ENCODE measurements around the gene TRIM22.
A peak's percentile ranks its signal among the peaks of the same experiment; 100 is the strongest.
"Not testable (repeated sequence)": the region's sequence is repeated elsewhere in the genome, so short reads cannot be mapped to it uniquely, and the experiment has no call there.

The TRIM22 gene

DNA sequence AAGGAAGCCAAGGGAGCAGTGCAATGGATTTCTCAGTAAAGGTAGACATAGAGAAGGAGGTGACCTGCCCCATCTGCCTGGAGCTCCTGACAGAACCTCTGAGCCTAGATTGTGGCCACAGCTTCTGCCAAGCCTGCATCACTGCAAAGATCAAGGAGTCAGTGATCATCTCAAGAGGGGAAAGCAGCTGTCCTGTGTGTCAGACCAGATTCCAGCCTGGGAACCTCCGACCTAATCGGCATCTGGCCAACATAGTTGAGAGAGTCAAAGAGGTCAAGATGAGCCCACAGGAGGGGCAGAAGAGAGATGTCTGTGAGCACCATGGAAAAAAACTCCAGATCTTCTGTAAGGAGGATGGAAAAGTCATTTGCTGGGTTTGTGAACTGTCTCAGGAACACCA lies 6.6 kb downstream of the TRIM22 start:
- in situ Hi-C loops (cut with HindIII; ENCODE audit: low pct_unique_long_range_greater_than_20kb, low sequenced_read_pairs) = no loop called here
- DNase-seq (ENCODE audit: low read depth in 1 of 2, low spot score in 1 of 2) = no peak
- no peak for TF ChIP-seq JUND (IDR thresholded peaks at IDR 0.05; ENCODE audit: low read depth)

DNA sequence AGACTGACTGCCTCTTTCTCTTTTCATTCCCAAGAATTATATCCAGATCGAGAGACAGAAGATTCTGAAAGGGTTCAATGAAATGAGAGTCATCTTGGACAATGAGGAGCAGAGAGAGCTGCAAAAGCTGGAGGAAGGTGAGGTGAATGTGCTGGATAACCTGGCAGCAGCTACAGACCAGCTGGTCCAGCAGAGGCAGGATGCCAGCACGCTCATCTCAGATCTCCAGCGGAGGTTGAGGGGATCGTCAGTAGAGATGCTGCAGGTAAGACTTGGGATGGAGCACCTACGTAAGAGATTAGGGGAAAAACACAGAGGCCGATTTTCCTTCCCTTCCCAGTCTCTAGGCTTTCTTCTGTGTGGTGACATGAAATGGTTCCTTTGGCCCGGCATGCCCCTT lies 8.7 kb downstream of the TRIM22 start:
- no peak for TF ChIP-seq JUND (IDR thresholded peaks at IDR 0.05; ENCODE audit: low read depth)
- in situ Hi-C loops (cut with HindIII; ENCODE audit: low pct_unique_long_range_greater_than_20kb, low sequenced_read_pairs) = no loop called here
- no peak for DNase-seq (ENCODE audit: low read depth in 1 of 2, low spot score in 1 of 2)

DNA sequence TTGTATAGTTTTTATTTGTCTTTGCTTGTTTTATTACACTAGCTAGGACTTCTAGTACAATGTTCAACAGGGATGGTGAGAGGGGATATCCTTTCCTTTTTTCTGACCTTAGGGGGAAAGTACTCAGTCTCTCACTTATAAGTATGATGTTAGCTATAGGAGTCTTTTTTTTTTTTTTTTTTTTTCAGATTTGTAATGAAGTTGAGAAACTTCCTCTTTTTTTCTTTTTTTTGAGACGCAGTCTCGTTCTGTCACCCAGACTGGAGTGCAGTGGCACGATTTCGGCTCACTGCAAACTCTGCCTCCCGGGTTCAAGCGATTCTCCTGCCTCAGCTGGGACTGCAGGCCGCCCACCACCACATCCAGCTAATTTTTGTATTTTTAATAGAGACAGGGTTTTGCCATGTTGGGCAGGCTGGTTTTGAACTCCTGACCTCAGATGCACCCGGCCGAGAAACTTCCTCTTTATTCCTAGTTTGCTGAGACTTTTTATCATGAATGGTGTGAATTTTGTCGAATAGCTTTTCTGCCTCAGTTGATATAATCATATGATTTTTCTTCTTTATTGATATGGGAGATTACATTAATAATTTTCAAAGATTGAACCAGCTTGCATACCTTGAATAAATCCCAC lies 10.9 kb downstream of the TRIM22 start:
- TF ChIP-seq JUND (IDR thresholded peaks at IDR 0.05; ENCODE audit: low read depth) = no peak
- no peak for DNase-seq (ENCODE audit: low read depth in 1 of 2, low spot score in 1 of 2)
- in situ Hi-C loops (cut with HindIII; ENCODE audit: low pct_unique_long_range_greater_than_20kb, low sequenced_read_pairs) = no loop called here

DNA sequence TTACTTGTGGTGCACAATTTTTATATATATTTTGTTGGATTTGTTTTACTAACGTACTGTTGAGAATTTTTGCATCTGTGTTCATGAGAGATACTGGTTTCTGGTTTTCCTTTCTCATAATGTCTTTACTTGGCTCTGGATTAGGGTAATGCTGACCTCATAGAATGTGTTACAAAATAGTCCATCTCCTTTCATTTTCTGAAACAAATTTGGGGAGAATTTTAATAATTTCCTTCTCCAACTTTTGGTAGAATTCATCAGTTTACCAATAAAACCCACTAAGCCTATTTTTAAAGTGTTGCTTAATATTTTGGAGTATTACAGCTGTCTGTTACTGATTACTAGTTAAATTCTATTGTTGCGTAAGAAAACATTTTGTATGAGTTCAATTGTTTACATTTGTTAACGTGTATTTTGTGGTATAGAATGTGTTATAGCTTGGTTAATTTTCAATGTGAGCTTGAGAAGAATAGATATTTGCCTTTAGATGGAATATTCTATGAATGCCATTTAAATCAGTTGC lies 11.5 kb downstream of the TRIM22 start:
- in situ Hi-C loops (cut with HindIII; ENCODE audit: low pct_unique_long_range_greater_than_20kb, low sequenced_read_pairs) = no loop called here
- no peak for TF ChIP-seq JUND (IDR thresholded peaks at IDR 0.05; ENCODE audit: low read depth)
- no peak for DNase-seq (ENCODE audit: low read depth in 1 of 2, low spot score in 1 of 2)

DNA sequence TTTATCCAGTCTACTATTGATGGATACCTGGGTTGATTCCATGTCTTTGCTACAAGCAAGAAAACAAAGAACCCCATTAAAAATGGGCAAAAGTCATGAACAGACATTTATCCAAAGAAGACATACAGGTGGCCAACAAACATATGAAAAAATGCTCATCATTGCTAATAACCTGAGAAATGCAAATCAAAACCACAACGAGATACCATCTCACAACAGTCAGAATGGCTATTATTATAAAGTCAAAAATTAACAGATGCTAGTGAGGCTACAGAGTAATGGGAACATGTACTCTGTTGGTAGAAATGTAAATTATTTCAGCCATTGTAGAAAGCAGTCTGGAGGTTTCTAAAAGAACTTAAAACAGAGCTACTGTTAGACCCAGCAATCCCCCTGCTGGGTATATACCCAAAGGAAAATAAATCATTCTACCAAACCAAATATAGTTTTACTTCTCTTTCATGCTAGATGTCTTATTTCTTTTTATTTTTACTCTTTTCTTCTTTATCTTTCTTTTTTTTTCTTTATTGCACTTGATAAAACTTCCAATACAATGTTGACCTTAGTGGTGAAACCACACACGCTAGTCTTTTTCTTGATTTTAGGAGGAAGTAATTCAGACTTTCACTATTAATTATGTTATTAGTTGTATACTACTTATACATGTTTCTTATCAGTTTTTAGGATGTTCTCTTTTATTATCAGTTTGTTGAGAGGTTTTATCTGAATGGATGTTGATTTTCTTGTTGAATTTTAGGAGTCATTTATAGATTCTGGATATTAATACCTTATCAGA lies 14.3 kb downstream of the TRIM22 start:
- in situ Hi-C loops (cut with HindIII; ENCODE audit: low pct_unique_long_range_greater_than_20kb, low sequenced_read_pairs) = no loop called here
- DNase-seq (ENCODE audit: low read depth in 1 of 2, low spot score in 1 of 2) = no peak
- no peak for TF ChIP-seq JUND (IDR thresholded peaks at IDR 0.05; ENCODE audit: low read depth)

DNA sequence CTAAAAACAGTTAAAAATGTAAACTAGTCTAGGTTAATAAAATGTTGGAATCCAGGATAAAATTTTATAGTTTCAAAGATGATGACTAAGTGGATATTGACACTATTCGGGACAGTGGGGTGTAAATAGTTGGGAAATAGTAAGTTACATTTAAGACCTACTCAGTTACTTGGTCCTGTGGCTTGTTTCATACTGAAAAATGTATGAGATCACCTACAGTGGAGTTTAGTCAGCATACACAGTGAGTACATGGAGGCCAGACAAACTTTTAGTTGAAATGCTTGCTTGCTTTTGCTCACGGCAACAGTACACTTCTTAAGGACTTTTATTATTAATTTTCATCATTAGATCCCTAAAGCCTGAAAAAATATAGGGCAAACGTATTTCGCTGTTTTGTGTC lies 16.1 kb downstream of the TRIM22 start:
- no peak for DNase-seq (ENCODE audit: low read depth in 1 of 2, low spot score in 1 of 2)
- TF ChIP-seq JUND (IDR thresholded peaks at IDR 0.05; ENCODE audit: low read depth) = no peak
- in situ Hi-C loops (cut with HindIII; ENCODE audit: low pct_unique_long_range_greater_than_20kb, low sequenced_read_pairs) = no loop called here

DNA sequence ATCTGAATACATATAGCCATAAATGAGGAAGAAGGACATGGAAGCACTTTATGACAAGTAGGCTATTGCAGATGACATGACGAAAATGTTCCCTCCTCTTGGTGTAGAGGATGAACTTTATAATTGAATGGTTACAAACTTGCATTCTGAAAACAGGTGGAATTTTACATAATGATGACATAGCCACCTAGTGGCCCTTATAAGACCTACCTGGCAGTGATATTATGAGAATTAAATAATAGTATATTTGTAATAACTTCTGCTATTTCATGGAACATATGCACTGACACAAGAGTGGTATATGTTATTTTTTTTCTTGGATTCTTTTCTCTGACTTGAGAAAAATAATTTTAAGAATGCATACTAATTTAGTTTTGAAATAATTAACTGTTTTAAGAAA lies 22.9 kb downstream of the TRIM22 start:
- DNase-seq (ENCODE audit: low read depth in 1 of 2, low spot score in 1 of 2) = peak in 1 of 2 experiments; percentile 15
- no peak for TF ChIP-seq JUND (IDR thresholded peaks at IDR 0.05; ENCODE audit: low read depth)
- in situ Hi-C loops (cut with HindIII; ENCODE audit: low pct_unique_long_range_greater_than_20kb, low sequenced_read_pairs) = no loop called here

DNA sequence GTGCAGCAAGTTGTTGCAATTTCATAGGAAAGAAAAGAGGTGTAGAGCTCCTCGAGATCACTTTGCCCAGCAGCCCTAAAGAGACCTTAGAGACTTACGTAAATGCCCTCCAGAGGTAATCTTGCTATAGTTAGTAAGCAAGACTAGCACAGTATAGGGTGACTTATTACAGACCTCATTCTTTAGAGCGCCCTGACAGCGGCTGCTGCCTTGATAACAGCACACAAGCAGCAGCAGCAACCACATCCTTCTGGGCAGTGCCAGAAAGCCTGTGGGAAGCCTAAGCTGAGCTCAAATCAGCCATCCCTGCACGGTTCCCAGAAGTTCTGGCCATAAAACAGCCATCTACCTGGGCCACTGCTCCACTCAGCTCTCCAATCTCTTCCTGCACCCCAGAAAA lies 24.1 kb downstream of the TRIM22 start:
- in situ Hi-C loops (cut with HindIII; ENCODE audit: low pct_unique_long_range_greater_than_20kb, low sequenced_read_pairs) = no loop called here
- DNase-seq (ENCODE audit: low read depth in 1 of 2, low spot score in 1 of 2) = no peak
- TF ChIP-seq JUND (IDR thresholded peaks at IDR 0.05; ENCODE audit: low read depth) = no peak

DNA sequence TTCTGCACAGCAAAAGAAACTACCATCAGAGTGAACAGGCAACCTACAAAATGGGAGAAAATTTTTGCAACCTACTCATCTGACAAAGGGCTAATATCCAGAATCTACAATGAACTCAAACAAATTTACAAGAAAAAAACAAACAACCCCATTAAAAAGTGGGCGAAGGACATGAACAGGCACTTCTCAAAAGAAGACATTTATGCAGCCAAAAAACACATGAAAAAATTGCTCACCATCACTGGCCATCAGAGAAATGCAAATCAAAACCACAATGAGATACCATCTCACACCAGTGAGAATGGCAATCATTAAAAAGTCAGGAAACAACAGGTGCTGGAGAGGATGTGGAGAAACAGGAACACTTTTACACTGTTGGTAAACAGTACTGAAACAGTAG lies 26.9 kb downstream of the TRIM22 start:
- in situ Hi-C loops (cut with HindIII; ENCODE audit: low pct_unique_long_range_greater_than_20kb, low sequenced_read_pairs); DNase-seq (ENCODE audit: low read depth in 1 of 2, low spot score in 1 of 2): not testable (repeated sequence)

DNA sequence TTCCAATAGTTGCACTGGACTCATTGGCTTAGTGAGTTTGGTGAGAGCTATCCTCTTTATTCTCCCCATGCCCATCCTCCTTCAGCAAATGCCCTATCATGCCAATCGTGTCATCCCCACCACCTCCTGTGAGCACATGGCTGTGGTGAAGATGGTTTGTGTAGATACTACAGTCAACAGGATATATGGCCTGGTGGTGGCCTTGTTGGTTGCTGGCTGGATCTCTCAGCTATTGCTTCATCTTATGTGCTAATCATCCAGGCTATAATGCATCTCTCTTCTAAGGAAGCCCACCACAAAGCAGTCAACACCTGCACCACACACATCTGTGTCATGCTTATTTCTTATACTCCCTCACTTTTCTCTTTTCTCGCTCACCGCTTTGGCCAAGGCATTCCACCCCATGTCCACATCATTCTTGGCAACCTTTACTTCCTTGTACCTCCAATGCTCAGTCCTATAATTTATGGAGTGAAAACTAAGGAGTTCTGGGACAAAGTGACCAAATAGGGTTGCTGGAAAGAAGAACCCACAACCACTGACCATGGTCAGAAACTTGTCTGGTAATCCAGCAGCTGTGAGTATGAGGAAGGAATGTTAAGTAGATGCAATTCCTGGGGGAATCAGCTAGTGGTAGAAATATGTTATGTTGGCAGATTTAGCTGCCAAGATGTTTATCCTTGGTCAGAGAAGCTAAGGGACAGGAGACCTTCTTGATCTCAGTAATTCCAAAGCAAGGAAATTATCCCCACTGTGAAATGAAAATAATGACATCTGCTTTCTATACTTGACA lies 30.3 kb downstream of the TRIM22 start:
- in situ Hi-C loops (cut with HindIII; ENCODE audit: low pct_unique_long_range_greater_than_20kb, low sequenced_read_pairs) = no loop called here
- no peak for DNase-seq (ENCODE audit: low read depth in 1 of 2, low spot score in 1 of 2)
- no peak for TF ChIP-seq JUND (IDR thresholded peaks at IDR 0.05; ENCODE audit: low read depth)

DNA sequence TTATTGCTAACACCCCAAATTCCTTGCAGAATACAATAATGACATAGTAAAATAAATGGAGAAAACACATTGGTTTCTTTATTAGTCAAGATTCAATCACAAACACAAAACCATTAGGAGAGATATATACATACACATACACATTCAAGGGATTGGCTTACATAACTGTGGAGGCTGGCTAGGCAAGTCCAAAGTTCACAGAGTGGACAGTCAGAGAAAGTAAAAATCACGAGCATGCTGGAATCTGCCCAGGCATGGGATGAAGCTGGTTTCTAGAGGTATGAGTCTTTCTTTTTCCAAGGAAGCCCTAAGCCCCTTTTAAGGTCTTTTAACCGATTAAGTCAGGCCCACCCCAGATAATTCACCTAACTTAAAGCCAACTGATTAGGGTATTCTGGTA lies 33.0 kb downstream of the TRIM22 start:
- in situ Hi-C loops (cut with HindIII; ENCODE audit: low pct_unique_long_range_greater_than_20kb, low sequenced_read_pairs) = no loop called here
- no peak for DNase-seq (ENCODE audit: low read depth in 1 of 2, low spot score in 1 of 2)
- no peak for TF ChIP-seq JUND (IDR thresholded peaks at IDR 0.05; ENCODE audit: low read depth)

DNA sequence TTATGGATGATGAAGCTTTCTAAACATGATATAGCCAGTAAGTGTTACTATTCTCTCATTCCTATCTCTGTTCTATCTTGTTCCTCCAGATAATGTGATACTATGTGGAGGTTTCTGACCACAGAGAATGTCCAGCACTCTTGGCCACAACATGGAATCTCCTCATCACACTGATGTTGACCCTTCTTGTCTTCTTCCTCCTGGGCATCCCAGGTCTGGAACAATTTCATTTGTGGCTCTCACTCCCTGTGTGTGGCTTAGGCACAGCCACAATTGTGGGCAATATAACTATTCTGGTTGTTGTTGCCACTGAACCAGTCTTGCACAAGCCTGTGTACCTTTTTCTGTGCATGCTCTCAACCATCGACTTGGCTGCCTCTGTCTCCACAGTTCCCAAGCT lies 36.8 kb downstream of the TRIM22 start:
- in situ Hi-C loops (cut with HindIII; ENCODE audit: low pct_unique_long_range_greater_than_20kb, low sequenced_read_pairs) = no loop called here
- DNase-seq (ENCODE audit: low read depth in 1 of 2, low spot score in 1 of 2) = no peak
- TF ChIP-seq JUND (IDR thresholded peaks at IDR 0.05; ENCODE audit: low read depth) = no peak

DNA sequence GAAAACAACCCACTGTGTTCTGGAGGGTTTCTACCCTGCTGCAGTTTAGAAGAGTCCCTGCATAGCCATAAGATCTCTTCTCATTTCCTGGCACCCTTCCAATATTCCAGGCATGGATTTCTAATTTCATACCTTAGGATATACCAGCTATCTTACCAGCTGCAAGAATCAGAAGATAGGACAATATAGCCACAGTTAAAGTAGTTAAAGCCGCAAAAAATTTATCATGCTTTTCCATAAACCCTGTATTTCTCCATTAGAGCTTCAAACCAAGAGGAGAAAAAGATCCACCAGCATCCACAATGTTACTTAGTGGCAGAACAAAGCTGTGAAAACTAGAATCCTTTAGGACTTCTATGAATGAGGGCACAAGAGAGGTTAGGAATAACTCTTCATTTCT lies 38.1 kb downstream of the TRIM22 start:
- TF ChIP-seq JUND (IDR thresholded peaks at IDR 0.05; ENCODE audit: low read depth) = no peak
- in situ Hi-C loops (cut with HindIII; ENCODE audit: low pct_unique_long_range_greater_than_20kb, low sequenced_read_pairs) = no loop called here

More for the DNA sequence above, 38.1 kb downstream of the TRIM22 start:
- no peak for DNase-seq (ENCODE audit: low read depth in 1 of 2, low spot score in 1 of 2)

All from T47D (cell line).